ENCODE data around the gene FBXL20. TPM values are rescaled to one million over a fixed set of nuclear protein-coding genes. Genes with fewer than 3 reads are reported as not detected.
A peak's percentile ranks its signal among the peaks of the same experiment; 100 is the strongest.
"Not testable (repeated sequence)": the region's sequence is repeated elsewhere in the genome, so short reads cannot be mapped to it uniquely, and the experiment has no call there.

FBXL20 gene
- total and polyA plus RNA-seq, 9 of the 15 experiments (the other 6 are each of a cell fraction or from before 2014, with no cell fraction given), result 1.8 to 15.1 (median 5.6) TPM

DNA sequence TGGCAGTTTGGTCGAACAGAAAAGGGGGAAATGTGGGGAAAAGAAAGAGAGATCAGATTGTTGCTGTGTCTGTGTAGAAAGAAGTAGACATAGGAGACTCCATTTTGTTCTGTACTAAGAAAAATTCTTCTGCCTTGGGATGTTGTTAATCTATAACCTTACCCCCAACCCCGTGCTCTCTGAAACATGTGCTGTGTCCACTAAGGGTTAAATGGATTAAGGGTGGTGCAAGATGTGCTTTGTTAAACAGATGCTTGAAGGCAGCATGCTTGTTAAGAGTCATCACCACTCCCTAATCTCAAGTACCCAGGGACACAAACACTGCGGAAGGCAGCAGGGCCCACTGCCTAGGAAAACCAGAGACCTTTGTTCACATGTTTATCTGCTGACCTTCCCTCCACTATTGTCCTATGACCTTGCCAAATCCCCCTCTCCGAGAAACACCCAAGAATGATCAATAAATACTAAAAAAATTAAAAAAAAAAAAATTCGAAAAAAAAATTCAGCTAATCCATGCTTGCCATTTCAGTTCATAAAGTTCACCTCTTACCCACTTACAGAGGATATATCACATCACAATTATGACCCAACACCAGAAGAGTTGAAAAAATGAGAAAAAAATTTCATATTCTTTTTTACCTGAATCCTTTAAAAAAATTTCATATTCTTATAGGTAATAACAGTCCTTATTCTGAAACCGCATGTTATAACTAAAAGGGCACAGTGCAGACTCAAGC, 67.2 kb downstream of the FBXL20 start (continued):
- TF ChIP-seq NKRF (IDR thresholded peaks at IDR 0.05; ENCODE audit: borderline replicate concordance) (0 out of 2 replicates have a peak, but pooled peaks have one; percentile 53), MTA3 (IDR thresholded peaks at IDR 0.05; ENCODE audit: borderline replicate concordance) (0 out of 2 replicates have a peak, but pooled peaks have one; percentile 43), PTRF (tag; IDR thresholded peaks at IDR 0.05) (peak; percentile 95), ZNF444 (CRISPR knock-in tag; IDR thresholded peaks at IDR 0.05) (peak; percentile 67; the same call in 1 of the 2 replicates), NR2C2 (tag; IDR thresholded peaks at IDR 0.05) (peak; percentile 1; the same call in 1 of the 2 replicates), SOX6 (IDR thresholded peaks at IDR 0.05) (peak; percentile 96), CEBPB (tag; IDR thresholded peaks at IDR 0.05) (peak; percentile 79), ZNF583 (CRISPR knock-in tag; IDR thresholded peaks at IDR 0.05) (peak; percentile 97), ARID3B (CRISPR knock-in tag; IDR thresholded peaks at IDR 0.05; ENCODE audit: borderline replicate concordance) (peak; percentile 88; the same call in 1 of the 2 replicates), NR2C1 (tag; IDR thresholded peaks at IDR 0.05) (peak; percentile 90), MTA2 (IDR thresholded peaks at IDR 0.05; ENCODE audit: low read depth) (peak; percentile 73), HDAC3 (IDR thresholded peaks at IDR 0.05; ENCODE audit: borderline replicate concordance, partially characterized antibody) (peak; percentile 18)
- TF ChIP-seq, protein P1, sequence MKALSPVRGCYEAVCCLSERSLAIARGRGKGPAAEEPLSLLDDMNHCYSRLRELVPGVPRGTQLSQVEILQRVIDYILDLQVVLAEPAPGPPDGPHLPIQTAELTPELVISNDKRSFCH (CRISPR knock-in tag; IDR thresholded peaks at IDR 0.05), result peak; percentile 79
- TF ChIP-seq, protein P1 (tag; IDR thresholded peaks at IDR 0.05), result peak; percentile 97
- TF ChIP-seq NR2C2 (CRISPR knock-in tag; IDR thresholded peaks at IDR 0.05); NR2C1 (IDR thresholded peaks at IDR 0.05): not testable (repeated sequence)
- TF ChIP-seq, protein P2, sequence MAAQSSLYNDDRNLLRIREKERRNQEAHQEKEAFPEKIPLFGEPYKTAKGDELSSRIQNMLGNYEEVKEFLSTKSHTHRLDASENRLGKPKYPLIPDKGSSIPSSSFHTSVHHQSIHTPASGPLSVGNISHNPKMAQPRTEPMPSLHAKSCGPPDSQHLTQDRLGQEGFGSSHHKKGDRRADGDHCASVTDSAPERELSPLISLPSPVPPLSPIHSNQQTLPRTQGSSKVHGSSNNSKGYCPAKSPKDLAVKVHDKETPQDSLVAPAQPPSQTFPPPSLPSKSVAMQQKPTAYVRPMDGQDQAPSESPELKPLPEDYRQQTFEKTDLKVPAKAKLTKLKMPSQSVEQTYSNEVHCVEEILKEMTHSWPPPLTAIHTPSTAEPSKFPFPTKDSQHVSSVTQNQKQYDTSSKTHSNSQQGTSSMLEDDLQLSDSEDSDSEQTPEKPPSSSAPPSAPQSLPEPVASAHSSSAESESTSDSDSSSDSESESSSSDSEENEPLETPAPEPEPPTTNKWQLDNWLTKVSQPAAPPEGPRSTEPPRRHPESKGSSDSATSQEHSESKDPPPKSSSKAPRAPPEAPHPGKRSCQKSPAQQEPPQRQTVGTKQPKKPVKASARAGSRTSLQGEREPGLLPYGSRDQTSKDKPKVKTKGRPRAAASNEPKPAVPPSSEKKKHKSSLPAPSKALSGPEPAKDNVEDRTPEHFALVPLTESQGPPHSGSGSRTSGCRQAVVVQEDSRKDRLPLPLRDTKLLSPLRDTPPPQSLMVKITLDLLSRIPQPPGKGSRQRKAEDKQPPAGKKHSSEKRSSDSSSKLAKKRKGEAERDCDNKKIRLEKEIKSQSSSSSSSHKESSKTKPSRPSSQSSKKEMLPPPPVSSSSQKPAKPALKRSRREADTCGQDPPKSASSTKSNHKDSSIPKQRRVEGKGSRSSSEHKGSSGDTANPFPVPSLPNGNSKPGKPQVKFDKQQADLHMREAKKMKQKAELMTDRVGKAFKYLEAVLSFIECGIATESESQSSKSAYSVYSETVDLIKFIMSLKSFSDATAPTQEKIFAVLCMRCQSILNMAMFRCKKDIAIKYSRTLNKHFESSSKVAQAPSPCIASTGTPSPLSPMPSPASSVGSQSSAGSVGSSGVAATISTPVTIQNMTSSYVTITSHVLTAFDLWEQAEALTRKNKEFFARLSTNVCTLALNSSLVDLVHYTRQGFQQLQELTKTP (IDR thresholded peaks at IDR 0.05; ENCODE audit: low read depth in 1 of 2, partially characterized antibody in 2 of 2), result peak; percentile 35 to 39
